HG03558 (cell line): ENCODE data around the gene WBP4.
"Not testable (repeated sequence)": the region's sequence is repeated elsewhere in the genome, so short reads cannot be mapped to it uniquely, and the experiment has no call there.

ENCODE experiments used
- ATAC-seq: cut with Tn5 transposase; IDR thresholded peaks from one replicate; pipeline ENCODE4 v1.9.1; 2021; ENCODE audit warnings: moderate number of reproducible peaks; ENCODE audit not compliant: unreplicated experiment; ENCODE audit errors: extremely low read depth

Gene WBP4

GRCh38 chr13:41075034-41075433, 13.7 kb downstream of the WBP4 start:
- no peak for ATAC-seq

- ATAC-seq = no peak
Observed at GRCh38 chr13:41075485-41075884, 14.2 kb downstream of the WBP4 start.

GRCh38 chr13:41077475-41077874, 16.2 kb downstream of the WBP4 start:
- ATAC-seq = no peak

GRCh38 chr13:41079725-41080124, 18.4 kb downstream of the WBP4 start:
- ATAC-seq = no peak

- no peak for ATAC-seq
Observed at GRCh38 chr13:41085961-41086585, 24.8 kb downstream of the WBP4 start.

- not testable (repeated sequence) for ATAC-seq
Observed at GRCh38 chr13:41095681-41096080, 34.4 kb downstream of the WBP4 start.

- no peak for ATAC-seq
Observed at GRCh38 chr13:41098761-41099160, 37.5 kb downstream of the WBP4 start.

DNA sequence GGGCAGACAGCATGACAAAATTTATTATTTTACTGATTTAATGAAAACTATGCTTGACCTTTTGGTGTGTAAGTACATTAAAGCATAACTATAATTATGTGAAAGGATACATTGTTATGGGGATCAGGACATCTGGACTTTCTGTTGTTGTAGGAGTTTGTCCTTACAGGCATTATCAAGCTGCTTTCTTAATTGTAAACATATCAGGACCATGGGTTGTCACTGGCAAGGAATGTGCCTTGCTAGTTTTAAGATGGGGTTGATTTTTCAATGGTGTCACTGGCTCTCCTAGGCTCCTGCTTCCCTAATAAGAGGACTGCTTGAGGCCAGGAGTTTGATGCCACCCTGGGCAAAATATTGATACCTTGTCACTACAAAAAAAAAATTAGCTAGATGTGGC, 38.7 kb downstream of the WBP4 start:
- no peak for ATAC-seq

DNA sequence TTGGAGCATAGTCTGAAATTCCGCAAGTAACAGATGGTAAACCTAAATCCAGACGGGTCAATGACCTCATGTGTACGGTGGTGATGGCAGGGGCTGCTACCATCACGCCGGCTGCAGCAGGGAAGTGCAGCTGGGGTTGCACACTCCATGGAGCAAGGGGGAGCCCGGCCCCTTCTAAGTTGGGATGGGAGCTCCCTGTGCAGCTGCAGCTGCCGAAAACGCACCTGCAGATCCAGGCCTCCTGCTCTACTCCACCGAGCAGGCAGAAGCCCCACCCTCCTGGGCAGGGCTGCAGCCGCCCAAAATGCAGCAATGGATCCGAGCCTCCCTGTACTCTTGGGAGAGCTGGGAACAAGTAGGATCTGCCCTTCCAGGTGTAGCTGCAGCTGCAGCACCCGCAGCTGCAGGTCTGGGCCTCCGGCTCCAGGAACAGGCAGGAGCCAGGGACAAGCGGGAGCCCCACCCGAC, 45.8 kb downstream of the WBP4 start:
- ATAC-seq = no peak

DNA sequence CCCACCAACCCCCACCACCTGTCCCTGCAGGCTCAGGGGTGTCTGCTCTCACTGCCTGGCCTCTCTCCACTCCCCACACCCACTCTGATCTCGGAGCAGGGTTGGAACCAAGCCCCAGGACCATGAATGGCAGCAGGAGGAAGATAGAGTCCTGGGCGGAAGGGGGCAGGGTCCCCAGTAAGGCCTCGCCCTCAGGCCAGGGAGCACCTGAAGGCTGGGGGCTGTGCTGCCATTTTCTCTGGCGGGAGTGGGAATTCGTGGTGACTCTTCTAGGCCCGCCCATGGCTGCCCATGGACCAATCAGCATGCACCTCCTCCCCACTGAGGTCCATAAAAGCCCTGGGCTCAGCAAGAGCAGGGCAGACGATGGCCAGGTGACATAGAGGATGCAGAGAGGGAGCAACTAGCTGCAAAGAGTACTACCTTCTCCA, 46.3 kb downstream of the WBP4 start:
- ATAC-seq = no peak

GRCh38 chr13:41111454-41111853, 50.1 kb downstream of the WBP4 start:
- ATAC-seq = no peak

DNA sequence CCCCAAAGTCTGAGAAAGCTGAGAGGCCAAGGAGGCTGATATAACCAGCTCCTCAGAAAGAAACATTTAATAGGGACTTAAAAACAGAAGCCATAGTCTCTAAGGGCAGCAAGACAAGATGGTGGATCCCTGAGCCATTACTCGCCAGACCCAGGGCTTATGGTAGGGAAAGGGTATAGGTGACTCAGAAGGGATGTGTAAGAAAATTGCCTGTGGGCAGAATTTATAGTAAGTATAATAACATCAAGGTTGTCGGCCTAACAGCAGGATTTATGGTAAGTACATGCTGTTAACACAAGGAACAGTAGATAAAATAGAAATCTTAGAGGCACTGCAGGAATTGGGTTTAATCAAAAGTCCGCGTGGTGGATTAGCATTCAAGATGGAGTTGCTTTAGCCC, 56.6 kb downstream of the WBP4 start:
- no peak for ATAC-seq

DNA sequence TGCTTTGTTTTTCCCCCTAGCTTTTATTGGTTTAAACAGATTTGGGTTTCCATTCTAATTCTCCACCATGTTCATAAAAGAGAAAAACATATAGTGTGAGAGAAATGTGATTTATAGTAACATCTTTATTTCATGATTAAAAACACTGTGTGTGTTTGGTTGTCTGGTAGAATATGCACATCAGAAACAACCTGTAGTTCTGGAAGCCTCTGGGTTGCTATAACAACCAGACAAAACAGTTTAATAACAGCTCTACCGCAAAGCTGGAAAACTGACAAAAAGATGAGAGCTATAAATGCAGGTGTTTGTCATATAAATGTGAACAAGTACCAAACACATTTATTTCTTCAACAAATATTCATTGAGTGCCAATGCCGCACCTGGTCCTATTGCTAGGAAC, 61.5 kb downstream of the WBP4 start:
- no peak for ATAC-seq

DNA sequence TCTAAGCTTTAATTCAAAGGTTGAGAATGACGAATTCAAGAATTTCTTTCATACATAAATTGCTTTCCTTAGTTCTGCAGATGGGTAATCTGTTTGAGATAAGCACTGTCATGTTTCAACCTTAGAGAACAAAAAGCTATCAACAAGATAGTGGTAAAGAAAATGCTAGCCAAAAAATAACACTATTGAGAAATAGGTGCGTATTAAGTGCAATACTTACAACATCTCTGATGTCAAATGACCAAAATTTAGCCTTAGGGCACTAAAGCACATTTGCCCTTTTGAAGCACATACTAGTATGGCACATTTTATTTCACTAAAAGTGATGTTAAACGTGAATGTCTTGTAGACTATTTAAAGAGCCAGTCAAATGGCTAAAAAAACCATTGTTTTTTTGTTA, 66.4 kb downstream of the WBP4 start:
- no peak for ATAC-seq

- no peak for ATAC-seq
Observed at GRCh38 chr13:41130356-41130755, 69.0 kb downstream of the WBP4 start.

- ATAC-seq = not testable (repeated sequence)
Observed at GRCh38 chr13:41131189-41131588, 69.9 kb downstream of the WBP4 start.

- not testable (repeated sequence) for ATAC-seq
Observed at GRCh38 chr13:41131660-41132511, 70.6 kb downstream of the WBP4 start.

- ATAC-seq = peak; percentile 96
Observed at GRCh38 chr13:41132512-41133152, 71.3 kb downstream of the WBP4 start, which contains the start of gene KBTBD6. Gene KBTBD6, minus strand, starts transcription at chr13:41132802. Its CDS starts 291 bp downstream, at chr13:41132511.
